ENCODE measurements around the gene TTC33.

GRCh38 chr5:40502736-40503135, 253.0 kb downstream of the TTC33 start:
- TF ChIP-seq CTCF (IDR thresholded peaks at IDR 0.05) (no peak), EZH2 (IDR thresholded peaks at IDR 0.05; ENCODE audit: borderline replicate concordance, insufficient read depth, low read depth, low read length, poor library complexity, severe bottlenecking) (no peak)
